Calu3 (cell line): ENCODE results near the gene SLC29A3. TPM values are rescaled to one million over a fixed set of nuclear protein-coding genes. Genes with fewer than 3 reads are reported as not detected.

Source experiments
- BruUV-seq: library from RNA; stranded (reverse); fragments of 400-500 nt; replicated peaks from 2 replicates; lab custom pipeline; 2021; lab: Mats Ljungman, UMichigan
- CTCF ChIA-PET: fragments of 300-600 bp; sonication (Branson Sonifier 250); formaldehyde crosslinking; loops from one replicate; lab custom pipeline; 2022; ENCODE audit warnings: antibody characterized with exemption; lab: Charles Lee
- DNase-seq: peaks from one replicate; pipeline ENCODE4 v3.0.0; 2022
- H3K27ac Mint-ChIP-seq: one replicate; pipeline ENCODE4 v1.8.0; 2022; ENCODE audit warnings: mixed read lengths; ENCODE audit not compliant: unreplicated experiment
- H3K27me3 Mint-ChIP-seq: one replicate; pipeline ENCODE4 v1.8.0; 2022; ENCODE audit warnings: mixed read lengths; ENCODE audit not compliant: unreplicated experiment
- H3K36me3 Mint-ChIP-seq: one replicate; pipeline ENCODE4 v1.8.0; 2022; ENCODE audit warnings: mild to moderate bottlenecking, moderate library complexity, mixed read lengths; ENCODE audit not compliant: insufficient read depth, unreplicated experiment
- H3K4me1 Mint-ChIP-seq: one replicate; pipeline ENCODE4 v1.8.0; 2022; ENCODE audit warnings: mild to moderate bottlenecking, low read depth, mixed read lengths; ENCODE audit not compliant: unreplicated experiment
- H3K4me3 Mint-ChIP-seq: one replicate; pipeline ENCODE4 v1.8.0; 2022; ENCODE audit warnings: mild to moderate bottlenecking, low read depth, moderate library complexity, mixed read lengths; ENCODE audit not compliant: unreplicated experiment
- H3K9me3 Mint-ChIP-seq: one replicate; pipeline ENCODE4 v1.8.0; 2022; ENCODE audit warnings: low read depth, mixed read lengths; ENCODE audit not compliant: unreplicated experiment
- intact Hi-C: fragments of 100-400 bp; cut with micrococcal nuclease; formaldehyde crosslinking; loops from one replicate; pipeline ENCODE4 v1.10.0; 2022; ENCODE audit not compliant: unreplicated experiment
- total RNA-seq: library from RNA; stranded (reverse); gene quantifications from 2 replicates; pipeline ENCODE4 v1.2.3, GENCODE V29; 2022
- TF ChIP-seq, protein P1 (sequence below): fragments of 200-600 bp; IDR thresholded peaks from one replicate; pipeline ENCODE4 v1.8.0; 2022; ENCODE audit warnings: antibody characterized with exemption; ENCODE audit not compliant: unreplicated experiment

SLC29A3 gene
- total RNA-seq, 1 experiment from 2014 or later: 5.9 TPM

DNA sequence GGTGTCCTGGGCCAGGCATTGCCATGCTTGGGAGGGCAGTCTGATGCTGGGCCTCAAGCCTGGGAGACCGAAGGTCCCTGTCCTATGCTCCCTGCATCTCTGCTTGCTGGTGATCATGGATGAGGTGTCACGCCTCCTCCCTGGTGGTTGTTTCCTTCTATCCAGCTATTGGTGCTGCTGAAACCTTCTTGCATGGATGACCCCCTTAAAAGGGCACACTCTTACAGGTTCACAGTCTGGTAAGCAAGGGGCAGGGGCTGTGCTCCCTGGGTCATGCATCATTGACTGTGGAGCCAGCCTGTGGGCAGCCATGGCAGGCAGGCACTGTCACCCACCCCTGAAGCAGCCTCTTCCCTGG, 36.8 kb upstream of the SLC29A3 start:
- Mint-ChIP-seq H3K27me3 (peaks cover 74% of the 10 kb centered on the region), H3K27ac (no peak overlapping the region), H3K4me3 (no peak overlapping the region), H3K9me3 (no peaks in the 10 kb centered on the region), H3K36me3 (peaks cover 4% of the 10 kb centered on the region), H3K4me1 (no peaks in the 10 kb centered on the region)
- CTCF ChIA-PET: interaction anchor here (0.7 kb wide), 1 partner anchor 26 kb away, joined by 3 read pairs; no protein-coding TSS in a partner anchor
- no TSS peak for BruUV-seq
- TF ChIP-seq, protein P1, sequence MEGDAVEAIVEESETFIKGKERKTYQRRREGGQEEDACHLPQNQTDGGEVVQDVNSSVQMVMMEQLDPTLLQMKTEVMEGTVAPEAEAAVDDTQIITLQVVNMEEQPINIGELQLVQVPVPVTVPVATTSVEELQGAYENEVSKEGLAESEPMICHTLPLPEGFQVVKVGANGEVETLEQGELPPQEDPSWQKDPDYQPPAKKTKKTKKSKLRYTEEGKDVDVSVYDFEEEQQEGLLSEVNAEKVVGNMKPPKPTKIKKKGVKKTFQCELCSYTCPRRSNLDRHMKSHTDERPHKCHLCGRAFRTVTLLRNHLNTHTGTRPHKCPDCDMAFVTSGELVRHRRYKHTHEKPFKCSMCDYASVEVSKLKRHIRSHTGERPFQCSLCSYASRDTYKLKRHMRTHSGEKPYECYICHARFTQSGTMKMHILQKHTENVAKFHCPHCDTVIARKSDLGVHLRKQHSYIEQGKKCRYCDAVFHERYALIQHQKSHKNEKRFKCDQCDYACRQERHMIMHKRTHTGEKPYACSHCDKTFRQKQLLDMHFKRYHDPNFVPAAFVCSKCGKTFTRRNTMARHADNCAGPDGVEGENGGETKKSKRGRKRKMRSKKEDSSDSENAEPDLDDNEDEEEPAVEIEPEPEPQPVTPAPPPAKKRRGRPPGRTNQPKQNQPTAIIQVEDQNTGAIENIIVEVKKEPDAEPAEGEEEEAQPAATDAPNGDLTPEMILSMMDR: no peak
- no peak for DNase-seq
- intact Hi-C loops: no loop called here

DNA sequence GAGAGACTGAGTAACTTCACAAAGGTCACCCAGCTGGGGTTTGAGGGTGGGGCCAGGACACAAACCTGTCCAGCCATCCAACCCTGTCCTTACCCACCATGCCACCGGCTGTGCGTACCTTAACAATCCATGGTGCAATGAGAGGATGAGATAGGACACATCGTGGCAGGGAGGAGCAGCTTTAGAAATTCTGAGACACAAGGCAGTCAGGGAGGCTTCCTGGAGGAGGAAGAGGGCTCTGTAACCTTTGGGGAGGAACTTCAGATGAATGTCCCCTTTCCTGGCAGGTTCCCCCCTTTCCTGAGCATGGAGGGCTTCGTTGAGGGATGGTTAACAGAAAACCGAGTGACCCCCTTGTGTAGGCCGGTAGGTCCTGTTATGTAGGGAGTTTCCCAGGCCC, 35.6 kb upstream of the SLC29A3 start:
- DNase-seq: no peak
- TF ChIP-seq, protein P1: no peak
- Mint-ChIP-seq H3K36me3 (peaks cover 4% of the 10 kb centered on the region), H3K4me3 (no peak overlapping the region), H3K9me3 (no peaks in the 10 kb centered on the region), H3K27me3 (peaks cover 85% of the 10 kb centered on the region), H3K27ac (no peak overlapping the region), H3K4me1 (no peaks in the 10 kb centered on the region)
- CTCF ChIA-PET: interaction anchor here (0.6 to 1.4 kb wide), 2 partner anchors 13 to 43 kb away, joined by 3 to 14 read pairs; no protein-coding TSS in a partner anchor
- intact Hi-C loops: no loop called here
- BruUV-seq: no TSS peak

DNA sequence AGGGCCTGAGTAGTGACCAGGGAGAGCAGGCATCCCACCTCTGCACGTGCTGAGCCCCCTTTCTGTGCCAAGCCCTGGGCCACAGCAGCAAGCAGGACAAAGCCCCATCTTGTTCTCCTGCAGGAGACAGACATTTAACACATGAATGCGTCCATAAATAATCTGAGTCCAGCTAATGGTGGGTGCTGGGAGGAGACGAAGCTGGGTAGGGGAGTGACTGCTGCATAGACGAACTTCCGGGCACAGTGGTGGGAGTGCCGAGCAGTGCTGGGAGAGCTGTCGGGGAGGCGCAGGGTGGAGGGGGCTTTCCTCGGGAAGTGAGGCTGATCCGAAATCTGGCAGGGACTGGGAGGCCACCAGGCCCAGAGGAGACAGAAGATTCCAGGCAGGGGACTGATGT, 35.2 kb upstream of the SLC29A3 start:
- peaks cover 90% of the 10 kb centered on the region for H3K27me3 Mint-ChIP-seq
- CTCF ChIA-PET: interaction anchor here (1.4 kb wide), 1 partner anchor 14 kb away, joined by 3 read pairs; no protein-coding TSS in a partner anchor
- TF ChIP-seq, protein P1: no peak
- intact Hi-C loops: no loop called here
- H3K36me3 Mint-ChIP-seq: peaks cover 4% of the 10 kb centered on the region
- no peaks in the 10 kb centered on the region for H3K9me3 Mint-ChIP-seq
- no peak overlapping the region for H3K27ac Mint-ChIP-seq
- no peaks in the 10 kb centered on the region for H3K4me1 Mint-ChIP-seq
- BruUV-seq: no TSS peak
- DNase-seq: no peak
- no peak overlapping the region for H3K4me3 Mint-ChIP-seq

DNA sequence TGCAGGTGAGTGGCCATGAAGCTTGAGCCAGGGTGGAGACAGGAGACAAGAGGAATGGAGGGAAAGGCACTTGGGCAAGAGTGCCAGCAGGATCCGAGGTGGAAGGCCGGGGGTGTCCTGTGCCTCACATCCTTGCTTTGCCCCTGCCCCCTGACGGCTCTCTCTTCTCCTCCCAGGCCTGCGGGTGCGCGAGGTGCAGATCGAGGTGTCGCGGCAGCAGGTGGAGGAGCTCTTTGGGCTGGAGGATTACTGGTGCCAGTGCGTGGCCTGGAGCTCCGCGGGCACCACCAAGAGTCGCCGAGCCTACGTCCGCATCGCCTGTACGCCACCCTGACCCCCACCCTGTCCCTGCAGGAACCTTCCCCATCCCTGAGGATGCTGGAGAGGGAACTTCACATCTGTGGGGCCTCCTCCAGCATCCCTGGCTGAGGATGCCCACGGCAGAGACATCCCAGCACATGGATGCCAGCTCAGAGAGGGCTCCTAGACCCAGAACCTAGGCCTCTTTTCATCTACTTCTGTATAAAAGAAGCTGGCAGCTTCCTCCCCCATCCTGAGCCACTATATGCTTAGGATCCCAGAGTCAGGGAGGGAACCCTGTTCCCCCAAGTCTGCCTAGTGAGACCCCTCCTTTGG, 34.4 kb upstream of the SLC29A3 start:
- no peak for DNase-seq
- H3K27ac Mint-ChIP-seq: no peak overlapping the region
- H3K36me3 Mint-ChIP-seq: peaks cover 4% of the 10 kb centered on the region
- peaks cover 97% of the 10 kb centered on the region for H3K27me3 Mint-ChIP-seq
- no peak overlapping the region for H3K4me3 Mint-ChIP-seq
- TF ChIP-seq, protein P1: no peak
- H3K9me3 Mint-ChIP-seq: no peaks in the 10 kb centered on the region
- no peaks in the 10 kb centered on the region for H3K4me1 Mint-ChIP-seq
- CTCF ChIA-PET: interaction anchor here (0.6 to 1.4 kb wide), 6 partner anchors 15 to 392 kb away, joined by 3 to 8 read pairs (median 4); no protein-coding TSS in a partner anchor
- no TSS peak for BruUV-seq
- intact Hi-C loops: loop anchor here (5.0 kb wide), 2 partner anchors 357 to 382 kb away; no protein-coding TSS in a partner anchor
